Measurements from ENCODE around the gene SPAG6.

Gene SPAG6

GRCh38 chr10:22322641-22323160 lies 22.6 kb upstream of the SPAG6 start:
- FAIRE-seq = no peak

GRCh38 chr10:22323538-22324305 lies 21.6 kb upstream of the SPAG6 start:
- no peak for FAIRE-seq

GRCh38 chr10:22324413-22324812 lies 20.9 kb upstream of the SPAG6 start:
- no peak for FAIRE-seq

GRCh38 chr10:22324893-22325271 lies 20.4 kb upstream of the SPAG6 start:
- FAIRE-seq = no peak

- FAIRE-seq = no peak
Observed at GRCh38 chr10:22325272-22326144, 19.8 kb upstream of the SPAG6 start.

GRCh38 chr10:22326145-22326702 lies 19.1 kb upstream of the SPAG6 start:
- FAIRE-seq = no peak

GRCh38 chr10:22329150-22329549 lies 16.1 kb upstream of the SPAG6 start:
- no peak for FAIRE-seq

GRCh38 chr10:22332116-22332692 lies 13.1 kb upstream of the SPAG6 start:
- FAIRE-seq = no peak

GRCh38 chr10:22333167-22333974 lies 11.9 kb upstream of the SPAG6 start:
- no peak for FAIRE-seq

- FAIRE-seq = no peak
Observed at GRCh38 chr10:22333975-22334282, 11.4 kb upstream of the SPAG6 start.

GRCh38 chr10:22334414-22335172 lies 10.7 kb upstream of the SPAG6 start:
- FAIRE-seq = no peak

- no peak for FAIRE-seq
Observed at GRCh38 chr10:22335173-22335933, 9.9 kb upstream of the SPAG6 start.

- FAIRE-seq = no peak
Observed at GRCh38 chr10:22338185-22338900, 7.0 kb upstream of the SPAG6 start.

- FAIRE-seq = no peak
Observed at GRCh38 chr10:22338931-22339330, 6.4 kb upstream of the SPAG6 start.

GRCh38 chr10:22339761-22340328 lies 5.5 kb upstream of the SPAG6 start:
- FAIRE-seq = peak; percentile 77

GRCh38 chr10:22340329-22341189 lies 4.7 kb upstream of the SPAG6 start:
- no peak for FAIRE-seq

- no peak for FAIRE-seq
Observed at GRCh38 chr10:22341190-22341925, 3.9 kb upstream of the SPAG6 start.

GRCh38 chr10:22341926-22342196 lies 3.4 kb upstream of the SPAG6 start:
- no peak for FAIRE-seq
